ENCODE results near the gene NECAB3.

Gene NECAB3

GRCh38 chr20:33673410-33674293 is 576 bp downstream of the NECAB3 start:
- peak overlapping the region; percentile 52 for H3K9ac ChIP-seq (ENCODE audit: low read length)
- peaks cover 18% of the 10 kb centered on the region for H3K36me3 ChIP-seq (ENCODE audit: control insufficient read depth, low read depth, low read length)
- peaks cover 17% of the 10 kb centered on the region for H3K4me1 ChIP-seq (ENCODE audit: control insufficient read depth, low read depth, low read length)
- no peaks in the 10 kb centered on the region for H3K9me3 ChIP-seq (ENCODE audit: control insufficient read depth, low read depth, low read length)
- no peak overlapping the region for H3K27ac ChIP-seq (ENCODE audit: low read length)
- no peaks in the 10 kb centered on the region for H3K27me3 ChIP-seq (ENCODE audit: control insufficient read depth, insufficient read depth, low read length)
- H3K4me3 ChIP-seq (ENCODE audit: low read length) = peak overlapping the region; percentile 72

- Histone ChIP-seq H3K27me3 (ENCODE audit: control insufficient read depth, insufficient read depth, low read length) (no peaks in the 10 kb centered on the region), H3K4me1 (ENCODE audit: control insufficient read depth, low read depth, low read length) (peaks cover 17% of the 10 kb centered on the region), H3K9ac (ENCODE audit: low read length) (no peak overlapping the region), H3K36me3 (ENCODE audit: control insufficient read depth, low read depth, low read length) (peaks cover 13% of the 10 kb centered on the region), H3K4me3 (ENCODE audit: low read length) (peak overlapping the region; percentile 72), H3K9me3 (ENCODE audit: control insufficient read depth, low read depth, low read length) (no peaks in the 10 kb centered on the region), H3K27ac (ENCODE audit: low read length) (no peak overlapping the region)
Measured at GRCh38 chr20:33673114-33673409, 1.2 kb downstream of the NECAB3 start.

- Histone ChIP-seq H3K27me3 (ENCODE audit: control insufficient read depth, insufficient read depth, low read length) (peaks cover 3% of the 10 kb centered on the region), H3K9ac (ENCODE audit: low read length) (no peak overlapping the region), H3K4me1 (ENCODE audit: control insufficient read depth, low read depth, low read length) (peaks cover 17% of the 10 kb centered on the region), H3K9me3 (ENCODE audit: control insufficient read depth, low read depth, low read length) (no peaks in the 10 kb centered on the region), H3K4me3 (ENCODE audit: low read length) (peak overlapping the region; percentile 72), H3K27ac (ENCODE audit: low read length) (no peak overlapping the region), H3K36me3 (ENCODE audit: control insufficient read depth, low read depth, low read length) (peaks cover 8% of the 10 kb centered on the region)
Measured at GRCh38 chr20:33672426-33673113, 1.7 kb downstream of the NECAB3 start.

- Histone ChIP-seq H3K4me3 (ENCODE audit: low read length) (no peak overlapping the region), H3K27me3 (ENCODE audit: control insufficient read depth, insufficient read depth, low read length) (peaks cover 8% of the 10 kb centered on the region), H3K27ac (ENCODE audit: low read length) (no peak overlapping the region), H3K9ac (ENCODE audit: low read length) (no peak overlapping the region), H3K4me1 (ENCODE audit: control insufficient read depth, low read depth, low read length) (peaks cover 17% of the 10 kb centered on the region), H3K9me3 (ENCODE audit: control insufficient read depth, low read depth, low read length) (no peaks in the 10 kb centered on the region), H3K36me3 (ENCODE audit: control insufficient read depth, low read depth, low read length) (peaks cover 7% of the 10 kb centered on the region)
Measured at GRCh38 chr20:33671573-33672288, 2.5 kb downstream of the NECAB3 start.

GRCh38 chr20:33670715-33671499 is 3.3 kb downstream of the NECAB3 start:
- H3K9ac ChIP-seq (ENCODE audit: low read length) = no peak overlapping the region
- H3K4me1 ChIP-seq (ENCODE audit: control insufficient read depth, low read depth, low read length) = peaks cover 20% of the 10 kb centered on the region
- H3K9me3 ChIP-seq (ENCODE audit: control insufficient read depth, low read depth, low read length) = no peaks in the 10 kb centered on the region
- H3K27me3 ChIP-seq (ENCODE audit: control insufficient read depth, insufficient read depth, low read length) = peaks cover 8% of the 10 kb centered on the region
- no peak overlapping the region for H3K4me3 ChIP-seq (ENCODE audit: low read length)
- H3K36me3 ChIP-seq (ENCODE audit: control insufficient read depth, low read depth, low read length) = no peaks in the 10 kb centered on the region
- no peak overlapping the region for H3K27ac ChIP-seq (ENCODE audit: low read length)

GRCh38 chr20:33669873-33670640 is 4.2 kb downstream of the NECAB3 start:
- Histone ChIP-seq H3K4me3 (ENCODE audit: low read length) (no peak overlapping the region), H3K9me3 (ENCODE audit: control insufficient read depth, low read depth, low read length) (no peaks in the 10 kb centered on the region), H3K4me1 (ENCODE audit: control insufficient read depth, low read depth, low read length) (peaks cover 17% of the 10 kb centered on the region), H3K9ac (ENCODE audit: low read length) (no peak overlapping the region), H3K36me3 (ENCODE audit: control insufficient read depth, low read depth, low read length) (no peaks in the 10 kb centered on the region), H3K27me3 (ENCODE audit: control insufficient read depth, insufficient read depth, low read length) (peaks cover 8% of the 10 kb centered on the region), H3K27ac (ENCODE audit: low read length) (no peak overlapping the region)

- H3K4me1 ChIP-seq (ENCODE audit: control insufficient read depth, low read depth, low read length) = peaks cover 16% of the 10 kb centered on the region
Measured at GRCh38 chr20:33669224-33669623, 5.0 kb downstream of the NECAB3 start.

GRCh38 chr20:33668466-33669155 is 5.6 kb downstream of the NECAB3 start:
- no peak overlapping the region for H3K27ac ChIP-seq (ENCODE audit: low read length)
- no peaks in the 10 kb centered on the region for H3K9me3 ChIP-seq (ENCODE audit: control insufficient read depth, low read depth, low read length)
- no peak overlapping the region for H3K9ac ChIP-seq (ENCODE audit: low read length)
- H3K36me3 ChIP-seq (ENCODE audit: control insufficient read depth, low read depth, low read length) = no peaks in the 10 kb centered on the region
- no peak overlapping the region for H3K4me3 ChIP-seq (ENCODE audit: low read length)
- peaks cover 8% of the 10 kb centered on the region for H3K27me3 ChIP-seq (ENCODE audit: control insufficient read depth, insufficient read depth, low read length)
- H3K4me1 ChIP-seq (ENCODE audit: control insufficient read depth, low read depth, low read length) = peaks cover 19% of the 10 kb centered on the region

More at GRCh38 chr20:33669224-33669623, 5.0 kb downstream of the NECAB3 start:
- no peak overlapping the region for H3K9ac ChIP-seq (ENCODE audit: low read length)
- H3K27ac ChIP-seq (ENCODE audit: low read length) = no peak overlapping the region
- H3K36me3 ChIP-seq (ENCODE audit: control insufficient read depth, low read depth, low read length) = no peaks in the 10 kb centered on the region
- H3K9me3 ChIP-seq (ENCODE audit: control insufficient read depth, low read depth, low read length) = no peaks in the 10 kb centered on the region
- H3K27me3 ChIP-seq (ENCODE audit: control insufficient read depth, insufficient read depth, low read length) = peaks cover 8% of the 10 kb centered on the region
- no peak overlapping the region for H3K4me3 ChIP-seq (ENCODE audit: low read length)

- Histone ChIP-seq H3K27ac (ENCODE audit: low read length) (no peak overlapping the region), H3K36me3 (ENCODE audit: control insufficient read depth, low read depth, low read length) (no peaks in the 10 kb centered on the region), H3K27me3 (ENCODE audit: control insufficient read depth, insufficient read depth, low read length) (peaks cover 8% of the 10 kb centered on the region), H3K4me1 (ENCODE audit: control insufficient read depth, low read depth, low read length) (peaks cover 13% of the 10 kb centered on the region), H3K9me3 (ENCODE audit: control insufficient read depth, low read depth, low read length) (no peaks in the 10 kb centered on the region), H3K9ac (ENCODE audit: low read length) (no peak overlapping the region), H3K4me3 (ENCODE audit: low read length) (peak overlapping the region; percentile 61)
Measured at GRCh38 chr20:33667676-33668465, 6.4 kb downstream of the NECAB3 start.

All from iPS-18a (cell line).